GM23248 (cell line): ENCODE data around the gene METTL5.

Experiments
- EZH2 ChIP-seq: fragments of 200-600 bp; sonication (generic); IDR thresholded peaks from 2 replicates; pipeline ENCODE4 v1.6.1; 2018; ENCODE audit warnings: antibody characterized with exemption, mild to moderate bottlenecking; ENCODE audit not compliant: insufficient read depth, poor library complexity, severe bottlenecking
- EZH2phosphoT487 ChIP-seq: fragments of 200-600 bp; sonication (generic); IDR thresholded peaks from 2 replicates; pipeline ENCODE4 v1.6.1; 2018; ENCODE audit warnings: antibody characterized with exemption, moderate library complexity, mild to moderate bottlenecking, low read depth; ENCODE audit not compliant: insufficient read depth

DNA sequence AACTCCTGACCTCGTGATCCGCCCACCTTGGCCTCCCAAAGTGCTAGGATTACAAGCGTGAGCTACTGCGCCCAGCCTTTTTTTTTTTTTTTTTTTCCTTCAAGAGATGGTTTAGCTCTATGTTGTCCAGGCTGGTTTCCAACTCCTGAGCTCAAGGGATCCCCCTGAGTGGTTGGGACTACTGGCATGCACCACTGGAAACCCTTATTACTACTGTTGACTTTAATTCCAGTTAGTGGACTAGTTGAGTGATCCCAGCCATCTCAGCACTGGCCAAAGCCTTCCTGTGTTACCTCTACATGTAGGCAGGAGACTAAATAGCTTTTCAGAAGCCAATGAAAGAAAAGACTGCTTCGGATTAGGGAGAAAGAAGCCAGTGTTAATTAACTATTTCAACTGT, 34.1 kb downstream of the METTL5 start:
- TF ChIP-seq EZH2, result no peak
- TF ChIP-seq EZH2phosphoT487, result no peak
